ENCODE measurements around the gene LYZL1. TPM values are rescaled to one million over a fixed set of nuclear protein-coding genes. Genes with fewer than 3 reads are reported as not detected.
"Not testable (repeated sequence)": the region's sequence is repeated elsewhere in the genome, so short reads cannot be mapped to it uniquely, and the experiment has no call there.

The LYZL1 gene
- polyA plus RNA-seq, 4 donors, result not detected

DNA sequence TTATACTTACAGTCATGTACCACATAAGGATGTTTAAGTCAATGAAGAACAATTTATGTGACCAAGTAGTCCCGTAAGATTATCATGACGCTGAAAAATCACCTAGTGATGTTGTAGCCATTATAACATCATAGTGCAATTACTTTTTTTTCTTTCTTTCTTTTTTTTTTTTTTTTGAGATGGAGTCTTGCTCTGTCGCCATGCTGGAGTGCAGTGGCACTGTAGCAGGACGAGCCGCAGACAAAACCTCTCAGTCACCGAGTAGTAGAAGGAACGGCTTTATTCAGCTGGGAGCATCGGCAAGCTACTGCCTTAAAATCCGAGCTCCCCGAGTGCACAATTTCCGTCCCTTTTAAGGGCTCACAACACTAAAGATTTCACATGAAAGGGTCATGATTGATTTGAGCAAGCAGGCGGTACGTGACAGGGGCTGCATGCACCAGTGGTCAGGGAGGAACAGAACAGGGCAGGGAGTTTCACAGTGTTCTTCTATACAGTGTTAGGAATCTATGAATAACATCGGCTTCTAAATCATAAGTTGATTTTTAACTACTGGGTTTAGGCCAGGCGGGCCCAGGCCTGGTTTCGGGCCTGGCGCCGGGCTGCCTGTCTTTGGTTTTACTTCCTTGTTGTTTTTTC lies 71.5 kb downstream of the LYZL1 start:
- not testable (repeated sequence) for DNase-seq (ENCODE audit: low read depth in 4 of 4, low spot score in 3 of 4)

Data from left renal pelvis (tissue), 4 donors.